Activated T-cell treated with anti-CD3 and anti-CD28 coated beads, Interleukin-2, amount 50 U/mL, for 48 hours (primary cell): ENCODE results near the gene TLCD5.

Experiments
- DNase-seq, 2 experiments: peaks; one replicate each; pipeline ENCODE4 v3.0.0-alpha.2; 2020

The TLCD5 gene

DNA sequence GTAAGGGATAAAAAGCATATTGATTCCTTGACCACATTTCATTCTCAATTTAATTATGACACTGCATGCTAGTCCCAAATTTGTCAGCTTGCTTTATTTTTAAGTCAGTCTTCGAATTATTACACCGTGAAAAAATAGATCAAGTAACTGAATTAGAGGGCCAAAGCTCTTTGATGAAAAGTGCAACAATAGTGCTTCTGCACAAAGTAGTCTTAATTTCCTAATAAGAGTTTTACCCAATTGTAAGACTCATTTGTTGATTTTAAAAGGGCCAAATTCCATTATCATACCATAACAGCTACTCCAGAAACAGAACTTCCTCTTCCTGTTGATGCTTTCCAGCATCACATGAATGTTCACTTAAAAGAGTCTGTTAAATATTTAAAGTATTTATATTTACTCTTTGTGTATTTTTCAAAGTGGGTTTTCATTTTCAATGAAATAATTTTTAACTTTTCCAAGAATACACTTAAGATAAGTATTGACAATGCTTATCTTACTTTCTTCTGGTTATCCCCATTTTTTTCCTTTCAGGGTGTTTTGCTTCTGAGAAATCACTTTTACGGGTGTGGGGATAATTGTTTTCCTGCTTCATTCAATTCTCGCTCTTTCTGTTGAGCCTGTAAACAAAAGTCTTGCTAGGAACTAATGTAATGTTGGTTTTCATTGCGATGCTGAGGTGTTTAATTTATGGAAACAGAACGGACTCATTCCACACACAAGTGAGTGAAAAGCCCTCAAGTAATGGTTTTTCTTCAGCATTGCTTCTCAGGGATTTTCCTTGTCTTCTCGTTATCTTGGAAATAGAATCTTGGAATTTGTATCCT lies 13.2 kb downstream of the TLCD5 start:
- no peak for DNase-seq

DNA sequence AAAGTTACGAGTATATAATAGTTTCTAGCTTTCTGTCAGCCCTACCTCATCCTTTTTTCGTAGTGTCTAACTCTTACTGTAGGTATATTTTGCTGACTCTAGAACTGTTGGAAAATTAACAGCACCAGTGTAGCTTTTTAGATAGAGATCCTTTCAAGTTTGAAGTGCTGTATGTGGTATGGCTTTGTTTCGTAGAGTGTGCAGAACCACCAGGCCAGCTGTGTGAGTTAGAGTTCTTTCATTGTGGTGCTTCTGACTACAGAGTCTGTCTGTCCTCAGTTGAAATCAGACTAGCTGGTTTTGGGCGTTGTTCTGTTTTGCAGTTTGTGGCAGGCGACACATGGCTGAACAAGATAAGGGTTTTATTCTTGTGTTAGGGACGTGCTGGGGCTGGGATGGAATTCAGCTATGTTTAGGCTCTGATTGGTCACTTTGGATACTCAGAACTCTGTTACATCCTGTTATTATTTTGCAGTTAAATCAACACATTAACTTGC lies 14.3 kb downstream of the TLCD5 start:
- DNase-seq: peak in 1 of 2 experiments; percentile 20

DNA sequence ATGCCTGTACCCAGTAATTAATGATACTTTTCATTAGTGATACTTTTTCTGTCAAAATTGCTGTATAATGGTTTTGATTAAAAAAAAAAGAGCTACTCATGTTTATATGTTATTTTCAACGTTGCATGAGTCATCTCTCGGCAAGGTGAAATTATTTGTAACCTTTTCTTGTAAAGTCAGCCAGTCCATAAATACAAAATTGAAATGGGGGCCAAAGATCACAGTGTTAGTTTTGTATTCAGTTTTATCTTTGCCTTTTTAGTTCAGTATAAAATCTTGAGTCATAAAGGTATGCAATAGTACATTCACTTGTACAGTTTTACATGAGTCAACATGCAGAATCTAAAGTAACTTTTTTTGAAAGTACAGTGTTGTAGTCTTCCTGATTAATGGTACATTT lies 15.4 kb downstream of the TLCD5 start:
- DNase-seq: no peak

DNA sequence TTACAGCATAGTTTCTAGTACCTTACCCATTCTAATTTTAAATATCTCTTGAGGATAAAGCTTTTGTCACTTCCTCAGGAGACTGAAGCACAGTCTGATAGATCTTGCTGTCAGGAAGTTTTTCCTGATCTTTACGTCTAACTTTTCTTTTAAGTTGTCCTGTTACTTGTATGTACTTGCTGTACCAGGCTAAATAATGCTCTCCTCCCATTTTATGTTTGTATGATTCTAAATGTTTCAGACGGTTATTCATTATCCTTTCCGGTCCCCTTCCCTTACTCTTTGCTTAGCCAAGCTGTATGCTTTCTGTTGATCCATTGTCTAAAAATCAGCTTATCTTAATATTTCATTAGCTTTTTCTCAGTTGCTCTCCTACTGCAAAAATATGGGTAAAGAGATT lies 17.1 kb downstream of the TLCD5 start:
- no peak for DNase-seq

DNA sequence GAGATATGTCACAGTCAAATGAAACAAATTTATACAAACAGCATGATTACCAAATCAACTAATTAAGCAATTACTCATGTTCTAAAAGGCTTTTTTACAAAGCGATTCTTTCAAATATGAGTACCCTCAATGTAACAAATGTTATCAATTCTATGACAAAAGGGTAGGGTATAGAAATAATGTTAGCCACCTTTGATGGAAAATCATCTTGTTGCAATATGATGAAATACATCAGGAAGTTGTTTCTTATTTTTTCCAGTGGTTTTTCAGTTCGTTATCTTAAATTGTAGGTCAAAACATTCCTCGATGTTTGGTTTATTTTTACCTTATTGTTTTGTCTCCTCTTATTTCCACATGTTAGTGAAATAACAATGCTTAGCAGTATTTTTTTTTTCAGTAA lies 17.6 kb downstream of the TLCD5 start:
- no peak for DNase-seq

DNA sequence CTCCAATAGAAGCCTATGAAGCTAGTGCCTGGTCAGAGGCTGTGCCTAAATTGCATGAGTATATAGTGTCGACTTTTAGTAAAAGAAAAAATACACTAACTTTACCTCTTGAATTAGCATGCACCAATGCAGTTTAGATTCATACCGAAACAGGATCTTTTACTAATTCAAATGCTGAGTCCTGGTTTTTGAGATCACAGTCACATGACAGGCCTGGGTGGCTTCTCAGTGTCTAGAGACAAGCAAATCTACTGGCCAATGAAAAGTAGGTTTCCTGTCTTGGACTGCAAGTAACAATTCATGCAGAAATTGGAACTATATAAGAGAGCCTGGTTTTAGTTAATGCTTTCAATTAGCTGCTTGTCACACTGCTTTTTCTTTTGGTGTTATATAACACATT lies 18.3 kb downstream of the TLCD5 start:
- no peak for DNase-seq

DNA sequence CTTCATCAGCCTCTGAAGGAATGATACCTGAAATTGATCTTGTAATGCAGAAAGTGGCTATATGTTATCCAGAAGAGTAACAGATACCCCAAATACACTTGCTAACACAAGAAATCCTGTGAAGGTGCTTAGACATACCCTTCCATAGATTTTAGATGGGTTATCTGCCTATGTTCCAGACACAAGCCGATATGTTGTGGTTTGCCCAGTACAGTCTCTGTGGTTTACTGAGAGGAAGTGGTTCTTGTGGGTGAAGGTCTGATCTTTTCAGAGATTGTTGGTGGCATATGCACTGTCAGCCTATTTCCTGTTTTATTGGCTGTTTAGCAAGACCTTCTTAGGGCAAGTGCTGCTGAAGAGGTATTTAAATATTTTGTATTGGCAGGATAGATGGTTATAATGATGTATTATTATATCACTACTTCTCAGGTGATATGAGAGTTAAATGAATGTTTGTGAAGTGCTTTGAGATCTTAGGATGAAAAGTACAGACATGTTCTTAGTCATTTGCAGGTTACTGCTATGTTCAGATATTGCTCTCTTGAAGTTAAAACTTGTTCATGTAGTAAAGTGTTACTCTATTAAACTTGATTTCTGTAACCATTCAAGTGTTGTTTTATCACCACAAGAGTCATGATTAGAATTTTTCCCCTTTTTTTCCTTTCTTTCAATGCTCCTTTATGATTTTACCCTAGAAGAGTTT lies 19.4 kb downstream of the TLCD5 start:
- peak in 1 of 2 experiments; percentile 31 for DNase-seq

DNA sequence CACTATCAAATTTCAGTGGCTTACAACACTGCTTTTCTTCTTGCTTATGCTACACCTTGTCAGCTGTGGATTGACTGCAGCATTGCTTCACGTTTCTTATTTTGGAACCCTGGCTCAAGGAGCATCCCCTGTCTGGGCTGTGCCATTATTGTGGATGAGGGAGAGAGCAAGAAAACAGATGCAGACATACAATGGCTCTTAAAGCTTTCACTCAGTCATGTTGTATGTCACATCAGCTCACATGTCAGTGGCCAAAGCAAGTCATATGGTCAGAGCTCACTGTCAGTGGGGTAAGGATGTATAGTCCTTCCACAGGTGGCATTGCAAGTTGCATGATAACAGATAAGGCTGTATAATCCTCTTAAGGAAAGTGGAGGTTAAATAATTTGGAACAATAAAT lies 21.1 kb downstream of the TLCD5 start:
- DNase-seq: no peak

DNA sequence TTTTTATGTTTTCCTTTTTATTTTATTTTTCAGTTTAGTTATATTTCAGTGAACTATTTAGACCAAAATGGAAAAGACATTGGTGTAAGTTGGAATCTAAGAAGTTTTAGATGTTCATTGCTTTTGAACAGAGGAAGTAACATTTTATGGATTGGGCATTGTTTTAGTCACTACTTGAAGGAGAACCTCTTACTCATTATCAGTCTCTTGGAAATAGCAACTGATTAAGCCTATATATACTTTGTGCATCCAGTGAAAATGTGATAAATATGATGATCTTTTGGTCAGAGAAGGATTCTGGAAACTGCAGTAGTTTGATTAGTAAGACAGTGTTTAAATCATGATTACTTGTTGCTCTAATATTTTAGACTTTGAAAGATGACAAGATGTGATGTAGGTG lies 25.5 kb downstream of the TLCD5 start:
- no peak for DNase-seq

DNA sequence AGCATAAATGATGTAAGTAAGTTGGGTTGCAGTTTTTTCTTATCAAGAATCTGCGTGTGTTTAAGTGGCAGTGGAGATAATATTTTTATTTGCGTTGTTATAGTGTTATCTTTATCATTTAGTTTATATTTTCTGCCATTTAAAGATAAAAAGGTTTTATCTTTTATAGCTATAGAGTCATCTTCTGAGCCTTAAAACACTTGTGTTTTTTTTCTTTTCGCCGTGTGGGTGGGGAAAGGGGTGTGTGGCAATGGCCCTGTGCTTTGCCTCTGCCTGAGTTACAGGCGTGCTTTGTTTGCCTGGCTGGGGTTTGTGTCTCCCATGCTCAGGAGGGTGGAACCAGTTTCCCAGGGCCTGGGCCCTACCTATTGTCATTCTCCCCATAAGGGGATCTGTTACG lies 27.3 kb downstream of the TLCD5 start:
- no peak for DNase-seq

DNA sequence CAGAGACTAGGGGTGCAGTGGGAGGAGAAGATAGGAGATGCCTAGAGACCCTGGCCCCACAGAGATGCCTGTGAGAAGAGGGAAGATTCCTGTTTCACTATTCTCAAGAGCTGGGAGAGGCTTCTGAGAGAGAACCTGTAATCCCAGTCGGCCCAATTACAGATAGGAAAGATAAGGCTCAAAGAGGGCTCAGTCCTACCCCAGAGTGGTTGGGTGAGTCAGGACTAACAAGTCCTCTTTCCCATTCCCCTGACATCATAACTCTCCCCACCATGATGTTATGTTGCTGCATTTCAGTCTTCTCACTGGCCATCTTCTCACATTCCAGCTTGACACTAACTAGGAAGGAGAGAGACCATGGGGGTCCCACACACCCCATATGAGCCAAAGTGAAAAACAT lies 29.0 kb downstream of the TLCD5 start:
- DNase-seq: no peak

DNA sequence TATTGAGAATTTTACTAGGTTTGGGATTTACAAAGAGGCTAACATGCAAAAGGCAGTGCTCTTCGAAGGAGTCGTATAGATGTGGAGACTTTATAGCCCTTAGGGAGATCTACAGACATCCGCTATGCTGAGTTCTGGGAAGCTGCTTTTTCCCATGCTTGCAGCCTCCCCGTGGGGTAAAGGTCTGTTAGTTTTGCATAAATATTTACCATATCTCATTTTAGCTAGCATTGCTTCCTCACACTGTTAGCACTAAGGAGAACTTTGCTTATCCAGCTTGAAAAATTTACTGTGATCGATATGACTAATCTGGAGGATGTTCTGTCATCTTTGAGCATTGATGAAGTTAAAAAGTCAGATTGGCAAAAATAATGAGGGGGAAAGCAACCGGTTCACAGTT lies 29.7 kb downstream of the TLCD5 start:
- DNase-seq: no peak

DNA sequence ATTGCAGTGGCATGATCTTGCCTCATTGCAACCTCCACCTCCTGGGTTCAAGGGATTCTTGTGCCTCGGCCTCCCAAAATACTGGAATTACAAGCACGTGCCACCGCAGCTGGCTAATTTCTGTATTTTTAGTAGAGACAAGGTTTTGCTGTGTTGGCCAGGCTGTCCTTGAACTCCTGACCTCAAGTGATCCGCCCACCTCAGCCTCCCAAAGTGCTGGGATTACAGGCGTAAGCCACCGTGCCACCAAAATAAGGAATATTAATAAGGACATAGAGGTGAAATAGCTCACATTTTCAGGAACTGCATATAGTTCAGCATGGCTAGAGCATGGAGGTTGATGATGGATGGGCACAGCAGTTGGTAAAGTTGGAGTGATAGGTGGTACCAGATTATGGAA lies 32.5 kb downstream of the TLCD5 start:
- no peak for DNase-seq

DNA sequence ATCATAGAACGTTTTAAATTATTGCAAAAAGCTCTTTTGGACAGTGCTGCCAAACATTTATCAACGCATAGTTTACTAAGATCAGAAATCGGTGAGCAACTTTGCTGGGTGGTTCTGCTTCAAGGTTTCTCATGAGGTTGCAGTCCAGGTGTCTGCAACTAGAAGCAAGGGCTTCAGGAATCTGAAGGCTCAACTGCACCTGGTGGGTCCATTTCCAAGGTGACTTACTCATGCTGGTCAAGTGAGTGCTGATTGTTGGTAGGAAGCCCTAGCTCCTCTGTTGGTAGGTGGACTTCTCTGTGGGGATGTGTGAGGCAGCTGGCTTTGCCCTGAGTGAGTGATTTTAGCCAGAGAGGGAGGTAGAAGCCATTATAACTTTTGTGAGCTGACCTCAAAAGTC lies 33.6 kb downstream of the TLCD5 start:
- DNase-seq: no peak

DNA sequence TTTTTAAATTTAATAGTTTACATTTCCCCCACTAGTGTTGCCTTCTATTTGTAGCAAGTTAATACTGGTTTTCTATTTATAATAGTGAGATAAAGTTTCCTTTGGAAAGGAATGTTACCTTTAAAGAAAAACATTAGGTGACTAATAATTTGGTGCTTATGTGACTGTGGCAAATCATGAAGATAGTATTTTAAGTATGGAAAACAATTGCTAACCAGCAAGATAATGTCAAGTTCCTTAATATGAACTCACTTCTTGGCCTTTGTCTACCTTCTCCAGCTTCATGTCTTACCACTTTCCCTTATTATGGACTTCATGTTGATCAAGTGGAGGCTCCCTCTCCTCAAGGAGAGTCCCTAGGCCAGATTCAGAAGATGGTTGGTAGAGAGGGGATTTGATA lies 38.3 kb downstream of the TLCD5 start:
- no peak for DNase-seq

DNA sequence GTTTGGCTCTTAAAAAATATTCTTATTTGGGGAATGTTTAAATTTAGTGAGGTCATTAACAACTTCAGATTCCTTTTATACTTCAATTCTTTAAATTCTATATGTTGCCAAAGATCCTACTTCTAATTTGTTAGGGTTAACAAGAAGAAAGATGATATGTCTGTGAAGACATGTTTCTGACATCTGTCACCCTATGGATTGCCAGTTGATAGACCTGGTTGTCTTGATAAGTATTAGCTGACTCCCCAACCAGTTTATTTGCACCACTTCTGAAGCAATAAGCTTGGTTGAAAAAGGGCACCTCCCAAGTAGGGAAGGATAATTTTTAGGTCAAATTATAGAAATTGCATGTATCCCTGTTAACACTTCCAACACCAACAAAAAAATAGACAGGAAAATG lies 40.4 kb downstream of the TLCD5 start:
- no peak for DNase-seq

DNA sequence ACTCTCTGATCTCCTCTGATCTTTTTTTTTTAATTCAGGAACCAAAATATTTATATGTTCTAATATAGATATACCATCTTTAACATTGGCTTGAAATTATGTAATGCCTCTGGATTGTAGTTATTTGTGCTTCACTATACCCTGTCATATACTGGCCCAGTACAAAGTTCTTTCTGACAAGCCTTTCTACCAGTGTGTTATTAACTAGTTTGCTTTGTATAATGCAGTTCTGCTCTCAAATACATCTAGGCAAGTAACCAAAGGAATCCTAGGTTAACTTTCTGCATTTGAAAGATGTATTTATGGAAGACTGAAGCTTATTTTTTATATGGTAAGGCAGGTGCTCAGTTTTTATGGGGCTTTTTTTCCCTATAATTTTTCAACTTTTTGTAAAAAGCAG lies 47.2 kb downstream of the TLCD5 start:
- DNase-seq: no peak

DNA sequence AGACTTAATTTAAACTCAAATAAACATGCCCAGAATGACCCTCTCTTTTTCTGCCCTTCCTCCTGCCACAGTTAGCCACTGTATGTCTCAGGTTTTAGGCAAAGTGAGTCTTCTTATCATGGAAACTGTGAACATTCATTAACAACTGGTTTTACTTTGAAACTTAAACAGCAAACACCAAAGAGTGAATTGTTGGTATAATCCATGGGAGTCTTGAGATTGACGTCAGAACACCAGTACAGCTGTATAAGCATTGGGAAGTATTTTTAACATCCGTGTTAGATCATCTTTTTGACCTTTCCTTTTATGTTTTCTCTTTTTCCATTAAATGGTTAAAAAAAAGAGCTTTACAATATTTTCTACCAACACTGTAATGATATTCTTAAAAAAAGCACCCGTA lies 50.0 kb downstream of the TLCD5 start:
- no peak for DNase-seq

DNA sequence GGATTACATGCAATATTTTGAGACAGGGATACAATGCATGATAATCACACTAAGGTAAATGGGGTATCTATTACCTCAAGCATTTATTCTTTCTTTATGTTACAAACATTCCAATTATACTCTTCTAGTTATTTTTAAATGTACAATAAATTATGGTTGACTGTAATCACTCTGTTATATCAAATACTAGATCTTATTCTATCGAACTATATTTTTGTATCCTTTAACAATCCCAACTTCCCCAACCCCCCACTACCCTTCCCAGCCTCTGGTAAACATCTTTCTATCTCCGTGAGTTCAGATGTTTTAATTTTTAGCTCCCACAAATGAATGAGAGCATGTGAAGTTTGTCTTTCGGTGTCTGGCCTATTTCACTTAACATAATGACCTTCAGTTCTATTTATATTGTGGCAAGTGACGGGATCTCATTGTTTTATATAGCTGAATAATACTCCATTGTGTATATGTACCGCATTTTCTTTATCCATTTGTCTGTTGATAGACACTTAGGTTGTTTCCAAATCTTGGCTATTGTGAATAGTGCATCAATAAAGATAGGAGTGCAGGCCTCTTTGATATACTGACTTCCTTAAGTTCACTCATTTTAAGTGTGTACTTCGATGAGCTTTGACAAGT lies 51.6 kb downstream of the TLCD5 start:
- DNase-seq: no peak

DNA sequence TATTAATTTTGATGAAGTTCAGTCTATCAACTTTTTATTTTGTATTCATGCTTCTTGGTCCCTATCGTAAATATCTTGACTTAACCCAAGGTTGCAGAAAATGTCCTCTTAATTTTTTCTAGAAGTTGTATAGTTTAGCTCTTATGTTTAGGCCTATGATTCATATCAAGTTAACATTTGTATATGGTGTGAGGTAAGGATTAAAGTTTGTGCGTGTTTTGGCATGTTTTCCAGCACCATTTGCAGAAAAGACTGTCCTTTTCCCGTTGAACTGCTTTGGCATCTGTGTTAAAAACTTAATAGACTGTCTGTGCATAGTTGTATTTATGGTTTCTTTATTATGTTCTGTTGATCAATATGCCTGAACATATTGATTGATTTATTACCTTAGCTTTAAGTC lies 53.4 kb downstream of the TLCD5 start:
- no peak for DNase-seq

DNA sequence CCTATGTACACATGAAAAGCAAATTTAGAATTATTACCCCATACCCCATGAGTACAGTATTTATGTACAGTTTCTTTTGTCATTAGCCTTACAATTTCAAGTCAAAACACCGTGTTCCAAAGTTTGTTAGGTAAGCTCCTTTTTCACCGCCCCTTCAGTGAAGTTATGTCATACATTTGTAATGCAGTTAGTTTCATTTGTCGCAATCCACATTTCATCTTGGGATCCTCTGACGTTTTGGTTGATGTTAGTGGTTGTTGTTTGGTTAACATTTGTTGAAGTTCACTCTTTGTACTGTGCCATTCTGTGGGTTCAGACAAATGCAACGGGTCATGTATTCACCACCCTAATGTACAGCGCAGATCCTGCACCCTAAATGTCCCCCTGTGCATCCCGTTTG lies 56.3 kb downstream of the TLCD5 start:
- no peak for DNase-seq
